Fibroblast of peridontal ligament (primary cell): ENCODE results near the gene JMJD1C.
"Not testable (repeated sequence)": the region's sequence is repeated elsewhere in the genome, so short reads cannot be mapped to it uniquely, and the experiment has no call there.

Experiments used
- DNase-seq: peaks from one replicate; pipeline ENCODE4 v3.0.0-alpha.2; 2010; ENCODE audit errors: extremely low read depth

JMJD1C gene

DNA sequence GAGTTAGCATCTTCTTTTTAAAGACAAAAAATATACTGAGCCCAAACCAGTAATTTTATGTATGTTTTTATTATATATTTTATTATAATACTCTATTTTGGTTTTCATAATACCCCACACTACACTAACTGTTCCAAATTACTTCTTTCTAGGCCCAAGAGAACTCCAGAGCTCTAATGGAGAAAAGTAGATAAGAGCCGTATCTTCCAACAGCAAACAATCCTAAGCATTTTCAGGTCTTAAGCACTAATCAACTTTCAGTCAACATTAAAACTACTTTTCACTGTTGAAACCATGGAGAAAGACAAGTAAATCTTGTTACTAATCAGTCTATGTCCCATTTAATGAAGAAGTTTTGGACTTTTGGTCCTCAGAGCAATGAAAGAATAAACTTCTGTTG lies 55.1 kb downstream of the JMJD1C start:
- no peak for DNase-seq

DNA sequence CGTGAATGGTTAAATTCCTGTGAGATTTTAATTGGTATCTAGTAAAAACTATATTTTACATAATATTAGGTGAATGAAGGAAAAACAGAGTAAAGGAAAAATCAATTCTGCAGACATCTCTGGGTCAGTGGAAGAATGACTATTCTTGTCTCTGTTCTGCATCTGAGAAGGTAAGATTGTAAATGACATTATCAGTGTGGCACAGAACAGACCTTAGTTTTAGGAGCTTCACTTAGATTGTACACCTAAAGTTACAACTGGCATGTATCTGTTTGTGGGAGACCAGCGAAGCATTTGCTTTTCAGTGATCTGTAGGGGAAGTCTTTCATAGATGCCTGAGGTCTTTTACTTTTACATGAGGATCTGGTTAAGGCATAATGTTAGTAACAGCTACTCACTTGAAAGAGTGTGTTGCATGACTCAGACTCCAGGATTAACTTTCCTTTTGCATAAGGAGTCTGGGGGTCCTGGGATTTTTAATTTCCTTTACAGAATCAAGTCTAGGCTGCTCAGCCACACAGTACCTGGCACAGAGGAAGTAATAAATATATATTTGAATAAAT lies 56.2 kb downstream of the JMJD1C start:
- peak; percentile 81 for DNase-seq

DNA sequence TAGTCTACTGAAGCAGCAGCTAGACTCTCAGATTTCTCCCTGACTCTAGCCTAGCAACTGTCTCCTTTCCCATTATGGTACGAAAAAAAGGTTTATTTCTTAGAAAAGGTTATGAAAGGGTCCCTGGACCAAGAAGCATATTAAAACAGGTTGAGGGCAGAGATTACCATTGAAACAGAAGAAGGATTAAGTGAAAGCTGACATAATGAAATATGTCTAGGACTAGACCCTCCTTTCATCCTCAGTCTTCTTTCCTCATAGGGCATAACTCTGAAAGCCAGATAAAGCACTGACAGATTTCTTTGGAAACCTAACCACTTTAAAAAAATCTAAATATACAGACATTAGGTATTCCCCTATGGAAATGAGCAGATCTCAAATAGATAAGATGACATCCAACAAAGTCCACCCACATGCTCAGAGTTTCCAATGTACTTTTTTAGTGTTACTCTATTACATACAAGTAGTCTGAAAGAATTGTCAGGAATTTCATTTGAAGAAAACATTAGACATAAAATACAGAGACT lies 58.6 kb downstream of the JMJD1C start:
- no peak for DNase-seq

DNA sequence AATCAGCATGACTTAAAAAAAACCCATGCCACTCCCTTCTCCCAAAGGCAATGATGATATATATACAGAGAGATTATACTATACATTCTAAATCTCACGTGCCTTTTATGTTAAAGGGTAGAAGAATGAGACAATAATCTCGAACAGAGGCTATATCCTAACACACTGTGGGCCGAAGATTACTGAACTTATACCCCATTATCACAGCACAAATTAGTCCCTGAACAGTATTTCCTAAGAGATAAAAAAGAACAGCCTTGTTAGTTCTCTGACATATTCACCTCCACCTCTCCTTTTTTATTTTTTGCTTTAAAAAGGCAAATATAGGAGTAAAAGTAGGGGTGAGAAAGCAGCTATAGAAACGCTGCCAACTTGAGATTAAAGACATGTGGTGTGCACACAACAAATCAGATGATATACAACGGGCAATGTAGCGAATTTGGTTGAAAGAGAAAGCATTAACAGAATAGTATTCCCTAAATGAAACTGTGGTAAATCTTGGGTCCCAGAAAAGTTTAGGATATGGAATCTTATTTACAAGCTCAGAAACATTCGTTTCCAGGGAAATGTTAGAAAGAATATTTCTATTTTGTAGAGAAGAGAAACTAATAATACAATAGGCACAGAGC lies 69.5 kb downstream of the JMJD1C start:
- DNase-seq, result peak; percentile 76

DNA sequence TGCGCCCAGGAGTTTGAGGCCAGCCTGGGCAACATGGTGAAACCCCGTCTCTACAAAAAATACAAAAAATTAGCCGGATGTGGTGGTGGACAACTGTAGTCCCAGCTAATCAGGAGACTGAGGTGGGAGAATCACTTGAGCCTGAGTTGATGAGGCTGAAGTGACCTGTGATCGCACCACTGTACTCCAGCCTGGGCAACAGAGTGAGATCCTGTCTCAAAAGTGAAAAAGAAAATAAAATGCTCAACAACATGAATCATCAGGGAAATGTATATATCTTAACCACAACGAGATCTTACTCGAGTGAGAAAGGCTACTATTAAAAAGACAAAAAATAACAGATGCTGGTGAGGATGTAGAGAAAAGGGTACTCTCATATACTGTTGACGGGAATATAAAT lies 72.7 kb downstream of the JMJD1C start:
- no peak for DNase-seq

DNA sequence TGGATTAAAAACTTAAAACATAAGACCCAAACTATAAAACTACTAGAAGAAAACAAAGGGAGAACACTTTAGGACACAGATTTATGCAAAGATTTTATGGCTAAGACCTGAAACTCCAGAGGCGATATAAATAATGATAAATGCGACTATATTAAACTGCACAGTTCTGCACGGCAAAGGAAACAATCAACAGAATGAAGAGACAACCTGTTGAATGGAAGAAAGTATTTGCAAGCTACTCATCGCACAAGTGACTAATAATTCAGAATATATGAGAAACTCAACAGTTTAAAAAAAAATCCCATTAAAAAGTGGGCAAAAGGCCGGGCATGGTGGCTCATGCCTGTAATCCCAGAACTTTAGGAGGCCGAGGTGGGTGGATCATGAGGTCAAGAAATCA lies 73.6 kb downstream of the JMJD1C start:
- DNase-seq, result no peak

DNA sequence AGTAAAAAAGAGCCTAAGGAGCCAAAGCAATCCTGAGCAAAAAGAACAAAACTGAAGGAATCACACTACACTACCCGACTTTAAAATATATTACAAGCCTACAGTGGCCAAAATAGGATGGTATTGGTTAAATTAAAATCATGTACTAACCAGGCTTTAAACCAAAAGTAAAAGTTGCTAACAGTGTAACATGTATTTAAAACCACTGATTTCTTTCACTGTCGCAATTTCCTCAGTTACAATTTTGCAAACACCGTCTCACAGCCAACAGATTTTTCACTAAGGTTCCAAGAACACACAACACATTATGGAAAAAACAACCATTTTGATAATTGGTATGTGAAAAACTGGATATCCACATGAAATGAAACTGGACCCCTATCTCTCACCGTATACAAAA lies 74.0 kb downstream of the JMJD1C start:
- no peak for DNase-seq

DNA sequence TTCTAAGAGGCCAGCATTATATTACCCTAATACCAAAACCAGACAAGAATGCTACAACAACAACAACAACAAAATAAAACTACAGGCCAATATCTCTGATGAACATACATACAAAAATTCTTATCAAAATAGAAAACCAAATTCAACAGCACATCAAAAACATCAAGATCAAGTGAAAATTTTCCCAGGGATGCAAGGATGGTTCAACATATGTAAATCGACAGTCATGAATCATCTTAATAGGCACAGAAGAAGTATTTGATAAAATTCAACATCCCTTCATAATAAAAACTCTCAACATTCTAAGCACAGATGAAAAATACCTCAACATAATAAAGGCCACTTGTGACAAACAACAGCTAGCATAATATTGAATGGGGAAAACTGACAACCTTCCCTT lies 75.3 kb downstream of the JMJD1C start:
- no peak for DNase-seq

DNA sequence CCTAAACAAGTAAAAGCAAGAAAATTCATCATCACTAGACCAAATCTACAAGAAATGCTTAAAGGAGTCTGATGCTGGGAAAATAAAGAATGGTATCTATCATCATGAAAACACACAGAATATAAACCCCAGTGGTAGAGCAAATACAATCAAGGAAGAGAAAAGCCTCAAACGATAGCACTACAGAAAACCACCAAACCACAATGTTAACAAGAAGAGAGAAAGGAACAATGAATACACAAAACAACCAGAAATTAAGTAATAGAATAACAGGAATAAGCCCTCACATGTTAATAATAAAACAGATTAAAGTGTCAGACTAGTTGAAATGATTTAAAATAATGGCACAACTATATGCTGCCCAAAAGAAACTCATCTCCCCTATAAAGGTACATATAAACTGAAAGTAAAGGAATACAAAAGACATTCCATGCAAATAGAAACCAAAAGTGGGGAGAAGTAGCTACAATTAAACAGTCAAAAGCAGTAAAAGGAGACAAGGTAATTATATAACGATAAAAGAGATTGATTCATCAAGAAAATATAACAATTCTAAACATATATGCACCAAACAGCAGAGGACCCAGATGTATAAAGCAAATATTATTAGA lies 77.3 kb downstream of the JMJD1C start:
- peak; percentile 68 for DNase-seq

DNA sequence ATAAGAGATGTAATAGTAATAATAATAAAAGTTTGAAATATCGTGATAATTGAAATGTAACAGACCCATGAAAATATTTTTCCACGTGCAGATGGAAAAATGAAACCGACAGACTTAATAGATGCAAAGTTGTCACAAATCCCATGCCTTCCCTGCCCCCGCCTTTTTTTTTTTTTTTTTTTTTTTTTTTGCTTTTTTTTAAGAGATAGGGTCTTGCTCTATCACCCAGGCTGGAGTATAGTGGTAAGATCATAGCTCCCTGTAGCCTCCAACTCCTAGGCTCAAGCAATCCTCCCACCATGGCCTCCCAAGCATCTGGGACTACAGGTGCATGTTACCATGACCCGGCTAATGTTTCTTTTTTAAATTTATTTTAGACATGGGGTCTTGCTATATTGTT lies 80.5 kb downstream of the JMJD1C start:
- no peak for DNase-seq

DNA sequence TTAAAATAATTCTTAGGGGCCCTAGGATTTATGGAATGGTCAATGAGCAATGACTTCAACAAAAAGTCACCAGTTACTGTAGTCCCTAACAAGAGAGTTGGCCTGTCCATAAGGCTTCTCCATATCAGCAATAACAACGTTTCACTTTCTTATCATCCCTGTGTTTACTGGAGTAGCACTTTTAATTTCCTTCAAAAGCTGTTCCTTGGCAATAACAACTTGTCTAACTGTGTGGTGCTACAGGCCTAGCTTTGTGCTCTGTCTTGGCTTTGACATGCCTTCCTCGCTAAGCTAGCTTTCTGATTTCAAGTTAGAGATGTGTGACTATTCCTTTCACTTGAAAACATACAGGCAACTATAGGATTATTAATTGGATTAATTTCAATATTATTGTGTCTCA lies 81.1 kb downstream of the JMJD1C start:
- DNase-seq, result no peak

DNA sequence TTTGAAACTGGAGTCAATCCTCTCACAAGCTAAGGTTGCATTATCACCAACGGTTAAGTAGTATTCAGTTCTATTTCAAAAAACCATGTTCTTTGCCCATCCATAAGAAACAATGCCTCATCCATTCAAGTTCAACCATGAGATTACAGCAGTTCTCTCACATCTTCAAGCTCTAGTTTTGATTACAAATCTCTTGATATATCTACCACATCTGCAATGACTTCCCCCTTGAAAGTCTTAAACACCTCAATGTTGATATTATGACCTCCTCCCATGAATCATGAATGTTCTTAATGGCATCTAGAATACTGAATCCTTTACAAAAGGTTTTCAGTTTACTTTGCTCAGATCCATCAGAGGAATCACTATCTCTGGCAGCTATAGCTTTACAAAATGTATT lies 81.8 kb downstream of the JMJD1C start:
- DNase-seq, result no peak

DNA sequence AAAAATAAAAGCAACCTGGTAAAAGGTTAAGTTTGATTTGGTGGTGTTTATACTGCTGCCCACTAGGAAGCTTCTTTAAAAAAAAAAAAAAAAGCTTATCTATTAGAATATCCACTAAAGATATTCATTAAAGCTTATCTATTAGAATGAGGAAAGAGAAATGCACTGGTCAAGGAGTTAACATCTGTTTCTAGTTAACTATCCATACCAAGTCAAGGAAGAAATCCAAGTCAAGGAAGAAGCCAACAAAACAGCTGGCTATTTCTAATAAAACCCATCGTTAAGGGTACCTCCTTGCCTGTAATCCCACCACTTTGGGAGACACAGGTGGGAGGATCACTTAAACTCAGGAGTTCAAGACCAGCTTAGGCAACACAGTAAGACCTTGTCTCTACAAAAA lies 82.6 kb downstream of the JMJD1C start:
- peak; percentile 54 for DNase-seq

DNA sequence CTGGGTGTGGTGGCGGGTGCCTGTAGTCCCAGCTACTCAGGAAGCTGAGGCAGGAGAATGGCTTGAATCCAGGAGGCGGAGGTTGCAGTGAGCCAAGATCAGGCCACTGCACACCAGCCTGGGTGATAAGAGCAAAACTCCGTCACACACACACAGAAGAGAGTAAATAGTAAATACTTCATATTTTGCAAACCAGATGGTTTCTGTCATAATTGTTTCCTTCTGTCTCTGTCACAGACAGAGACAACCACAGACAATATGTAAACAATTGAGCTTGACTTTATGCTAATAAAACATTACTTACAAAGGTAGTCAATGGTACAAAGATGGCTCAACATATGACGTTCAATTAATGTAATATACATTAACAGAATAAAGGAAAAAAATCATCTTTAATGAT lies 83.7 kb downstream of the JMJD1C start:
- DNase-seq, result peak; percentile 23

DNA sequence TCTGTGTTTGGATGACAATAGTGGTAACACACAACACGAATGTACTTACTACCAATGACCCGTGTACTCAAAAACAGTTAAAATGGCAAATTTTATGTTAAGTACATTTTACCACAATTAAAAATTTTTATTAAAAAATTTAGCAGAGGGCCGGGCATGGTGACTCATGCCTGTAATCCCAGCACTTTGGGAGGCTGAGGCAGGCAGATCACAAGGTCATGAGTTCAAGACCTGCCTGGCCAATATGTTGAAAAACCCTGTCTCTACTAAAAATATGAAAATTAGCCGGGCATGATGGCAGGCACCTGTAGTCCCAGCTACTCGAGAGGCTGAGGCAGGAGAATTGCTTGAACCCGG lies 88.5 kb downstream of the JMJD1C start:
- DNase-seq, result not testable (repeated sequence)

DNA sequence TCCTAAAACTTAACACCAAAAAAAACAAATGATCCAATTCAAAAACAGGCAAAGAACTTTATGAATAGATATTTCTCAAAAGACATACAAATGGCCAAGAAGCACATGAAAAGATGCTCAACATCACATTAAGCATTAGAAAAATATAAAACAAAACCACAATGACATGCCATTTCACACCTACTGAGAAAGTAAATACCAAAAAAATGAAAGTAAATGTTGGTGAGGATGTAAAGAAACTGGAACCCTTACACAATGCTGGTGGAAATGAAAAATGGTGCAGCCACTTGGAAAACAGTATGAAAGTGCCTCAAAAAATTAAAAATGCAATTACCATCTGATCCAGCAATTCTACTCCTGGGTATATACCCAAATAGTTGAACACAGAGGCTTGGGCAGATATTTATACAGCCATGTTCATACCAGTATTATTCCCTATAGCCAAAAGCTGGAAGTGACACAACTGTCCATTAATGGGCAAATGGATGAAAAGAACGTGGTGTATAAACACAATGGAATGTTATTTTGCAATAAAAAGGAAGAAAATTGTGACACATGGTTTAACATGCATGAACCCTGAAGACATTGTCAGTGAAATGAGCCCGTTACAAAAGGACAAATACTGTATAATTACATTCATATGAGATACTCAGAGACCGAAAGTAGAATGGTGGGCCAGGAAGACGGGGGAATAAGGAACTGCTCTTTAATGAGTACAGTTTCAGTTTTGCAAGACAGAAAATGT lies 89.0 kb downstream of the JMJD1C start:
- DNase-seq, result peak; percentile 91

DNA sequence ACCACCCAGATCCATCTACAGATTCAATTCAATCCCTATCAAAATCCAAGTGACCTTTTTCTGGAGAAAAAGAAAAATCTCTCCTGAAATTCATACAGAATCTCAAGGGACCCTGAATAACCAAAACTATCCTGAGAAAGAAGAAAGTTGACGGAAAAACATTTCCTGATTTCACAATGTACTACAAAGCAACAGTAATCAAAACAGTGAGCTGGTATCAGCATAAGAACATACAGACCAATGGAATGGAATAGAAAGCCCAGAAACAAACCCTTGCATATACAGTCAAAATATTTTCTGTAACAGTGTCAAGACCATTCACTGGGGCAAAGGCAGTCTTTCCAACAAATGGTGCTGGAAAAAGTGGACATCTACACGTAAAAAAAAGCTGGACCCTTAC lies 89.9 kb downstream of the JMJD1C start:
- DNase-seq, result peak; percentile 96

DNA sequence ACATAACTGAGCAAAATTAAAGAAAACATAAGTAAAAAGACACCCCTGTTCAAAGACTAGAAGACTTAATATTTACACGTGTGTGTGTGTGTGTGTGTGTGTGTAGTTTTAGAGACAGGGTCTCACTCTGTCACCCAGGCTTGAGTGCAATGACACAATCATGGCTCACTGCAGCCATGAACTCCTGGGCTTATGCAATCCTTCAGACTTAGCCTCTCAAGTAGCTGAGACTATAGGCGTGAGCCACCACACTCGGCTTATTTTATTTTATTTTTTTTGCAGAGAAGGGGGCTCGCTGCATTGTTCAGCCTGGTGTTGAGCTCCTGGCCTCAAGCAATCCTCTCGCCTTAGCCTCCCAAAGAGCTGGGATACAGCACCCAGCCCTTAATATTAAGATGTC lies 90.3 kb downstream of the JMJD1C start:
- DNase-seq, result no peak

DNA sequence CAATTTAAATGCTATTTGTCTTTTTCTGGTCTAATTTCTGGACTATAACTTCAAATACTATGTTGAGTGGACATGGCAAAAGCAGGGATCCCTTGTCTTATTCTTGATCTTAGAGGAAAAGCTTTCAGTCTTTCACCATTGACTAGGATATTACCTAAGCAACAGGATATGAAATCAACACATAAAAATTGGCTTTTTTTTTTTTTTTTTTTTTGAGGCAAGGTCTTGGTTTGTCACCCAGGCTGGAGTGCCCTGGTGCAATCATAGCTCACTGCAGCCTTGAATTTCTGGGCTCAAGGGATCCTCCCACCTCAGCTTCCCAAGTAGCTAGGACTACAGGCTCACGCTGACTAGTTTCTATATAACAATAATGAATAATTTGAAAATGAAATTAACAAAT lies 90.8 kb downstream of the JMJD1C start:
- DNase-seq, result no peak

DNA sequence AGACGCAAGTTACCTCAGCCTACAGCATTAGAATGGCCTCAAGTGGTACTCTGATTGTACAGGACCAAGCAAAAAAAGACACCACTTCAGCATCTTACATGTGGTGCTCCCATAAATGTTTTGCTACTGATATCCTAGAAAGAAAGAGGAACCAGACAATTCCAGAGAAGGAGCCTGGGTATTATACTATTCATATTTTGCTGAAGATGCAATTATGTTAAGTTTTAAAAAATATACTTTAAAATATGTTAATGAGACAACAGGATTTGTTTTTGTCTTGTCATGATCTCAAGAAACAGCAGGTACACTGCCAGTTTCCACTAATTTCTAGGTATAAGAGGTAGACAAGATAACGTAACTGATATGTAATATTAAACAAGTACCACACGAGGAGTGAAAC lies 92.6 kb downstream of the JMJD1C start:
- DNase-seq, result no peak

DNA sequence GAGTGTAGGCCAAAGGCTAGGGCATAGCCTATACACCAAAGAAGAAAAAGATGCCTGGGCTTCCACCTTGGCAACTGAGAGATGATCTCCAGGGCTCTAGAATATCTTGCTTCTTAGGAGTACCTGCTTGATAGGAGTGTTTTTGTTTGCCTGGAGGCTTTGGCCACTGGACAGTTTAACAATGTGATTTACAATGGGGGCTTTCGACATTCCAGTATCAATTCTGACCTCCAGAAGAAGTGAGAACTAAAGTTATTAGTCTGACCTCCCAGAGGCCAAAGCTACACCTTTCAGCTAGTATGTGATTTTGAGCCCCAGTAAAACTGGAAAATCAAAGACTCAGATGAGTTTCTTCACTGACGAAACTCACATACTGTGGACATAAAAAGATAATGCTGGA lies 96.1 kb downstream of the JMJD1C start:
- no peak for DNase-seq

DNA sequence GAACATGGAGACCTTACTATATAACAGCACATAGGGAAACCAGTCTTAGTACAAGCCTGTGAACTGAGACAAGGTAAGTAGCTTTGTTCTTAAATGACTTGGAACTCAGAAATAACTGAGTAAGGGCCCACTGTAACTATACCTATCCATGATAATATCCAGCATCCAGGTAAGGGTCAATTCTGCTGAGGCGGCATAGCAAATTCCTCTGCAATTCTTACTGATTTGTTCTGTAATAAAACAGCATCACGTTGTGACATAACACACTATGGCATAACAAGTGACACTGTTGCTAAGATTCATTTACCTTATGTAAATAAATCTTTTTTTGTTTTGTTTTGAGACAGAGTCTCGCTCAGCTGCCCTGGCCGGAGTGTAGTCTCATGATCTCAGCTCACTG lies 97.4 kb downstream of the JMJD1C start:
- no peak for DNase-seq

DNA sequence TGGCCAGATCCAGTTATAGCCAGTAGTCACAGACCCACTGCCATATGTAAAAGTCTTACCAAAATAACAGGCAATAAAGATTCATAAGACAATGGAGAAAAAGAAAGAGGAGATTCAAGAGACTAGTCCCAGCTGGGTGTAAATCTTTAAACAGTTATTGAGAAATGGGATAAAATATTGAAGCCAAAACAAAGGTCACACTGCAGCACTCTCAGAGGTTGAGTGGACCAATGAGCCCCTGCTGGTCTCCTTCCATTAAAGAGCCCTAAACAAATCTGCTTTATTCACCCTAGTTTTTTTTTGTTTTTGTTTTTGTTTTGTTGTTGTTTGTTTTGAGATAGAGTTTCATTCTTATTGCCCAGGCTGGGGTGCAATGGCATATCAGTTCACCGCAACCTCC lies 98.8 kb downstream of the JMJD1C start:
- no peak for DNase-seq
